Trophoblast cell (in vitro differentiated cells and primary cell): ENCODE data around the gene DRG2.

ENCODE experiments used
- DNase-seq, 2 donors: peaks; one replicate each; pipeline ENCODE4 v3.0.0-alpha.2; 2016
- H2AFZ ChIP-seq: 2 replicates; pipeline ENCODE4 v1.6.1; 2013; ENCODE audit warnings: low read length, moderate library complexity, mild to moderate bottlenecking; ENCODE audit not compliant: insufficient read depth, poor library complexity
- H2AK5ac ChIP-seq: 2 replicates; pipeline ENCODE4 v1.6.1; 2013; ENCODE audit warnings: mild to moderate bottlenecking, low read length
- H2BK120ac ChIP-seq: 2 replicates; pipeline ENCODE4 v1.6.1; 2013; ENCODE audit warnings: low read length, mild to moderate bottlenecking, moderate library complexity; ENCODE audit not compliant: insufficient read depth, poor library complexity
- H2BK12ac ChIP-seq: 2 replicates; pipeline ENCODE4 v1.6.1; 2013; ENCODE audit warnings: mild to moderate bottlenecking, low read length, moderate library complexity
- H2BK5ac ChIP-seq: 2 replicates; pipeline ENCODE4 v1.6.1; 2013; ENCODE audit warnings: low read length, low read depth, moderate library complexity, mild to moderate bottlenecking; ENCODE audit not compliant: poor library complexity
- H3K14ac ChIP-seq: 2 replicates; pipeline ENCODE4 v1.6.1; 2013; ENCODE audit warnings: mild to moderate bottlenecking, low read length
- H3K18ac ChIP-seq: 2 replicates; pipeline ENCODE4 v1.6.1; 2013; ENCODE audit warnings: mild to moderate bottlenecking, low read length
- H3K23ac ChIP-seq: 2 replicates; pipeline ENCODE4 v1.6.1; 2013; ENCODE audit warnings: low read length
- H3K27ac ChIP-seq: 2 replicates; pipeline ENCODE4 v1.5.1; 2013; ENCODE audit warnings: low read depth, mild to moderate bottlenecking, inconsistent platforms, low read length, moderate library complexity
- H3K27me3 ChIP-seq: 2 replicates; pipeline ENCODE4 v1.6.1; 2013; ENCODE audit warnings: inconsistent platforms, mild to moderate bottlenecking, low read length, moderate library complexity; ENCODE audit not compliant: insufficient read depth
- H3K36me3 ChIP-seq, 2 experiments: 1 replicate in 1 of 2; 2 replicates in 1 of 2; pipeline ENCODE4 v1.6.1; 2013; ENCODE audit warnings: low read length in 2 of 2, mild to moderate bottlenecking in 2 of 2, moderate library complexity in 1 of 2; ENCODE audit not compliant: insufficient read depth in 2 of 2, control insufficient read depth in 1 of 2
- H3K4ac ChIP-seq: 2 replicates; pipeline ENCODE4 v1.6.1; 2013; ENCODE audit warnings: low read depth, mild to moderate bottlenecking, low read length, moderate library complexity
- H3K4me1 ChIP-seq, 2 experiments: 1 replicate in 1 of 2; 2 replicates in 1 of 2; pipeline ENCODE4 v1.6.1; 2013; ENCODE audit warnings: low read length in 2 of 2, mild to moderate bottlenecking in 2 of 2, moderate library complexity in 1 of 2; ENCODE audit not compliant: insufficient read depth in 2 of 2, control insufficient read depth in 1 of 2
- H3K4me2 ChIP-seq: 2 replicates; pipeline ENCODE4 v1.6.1; 2013; ENCODE audit warnings: inconsistent platforms, mild to moderate bottlenecking, low read length, moderate library complexity
- H3K4me3 ChIP-seq: 2 replicates; pipeline ENCODE4 v1.5.1; 2013; ENCODE audit warnings: mild to moderate bottlenecking, low read depth, low read length, inconsistent platforms
- H3K79me1 ChIP-seq: one replicate; pipeline ENCODE4 v1.6.1; 2013; ENCODE audit warnings: low read length
- H3K79me2 ChIP-seq: 2 replicates; pipeline ENCODE4 v1.6.1; 2013; ENCODE audit warnings: low read length, mild to moderate bottlenecking; ENCODE audit not compliant: control insufficient read depth, insufficient read depth, poor library complexity
- H3K9ac ChIP-seq: 2 replicates; pipeline ENCODE4 v1.6.1; 2013; ENCODE audit warnings: mild to moderate bottlenecking, low read length
- H3K9me3 ChIP-seq: 2 replicates; pipeline ENCODE4 v1.6.1; 2013; ENCODE audit warnings: low read depth, mild to moderate bottlenecking, control low read depth, inconsistent platforms, low read length; ENCODE audit not compliant: insufficient read depth
- H4K12ac ChIP-seq: 2 replicates; pipeline ENCODE4 v1.6.1; 2013; ENCODE audit warnings: low read depth, mild to moderate bottlenecking, low read length, moderate library complexity
- H4K8ac ChIP-seq: 2 replicates; pipeline ENCODE4 v1.6.1; 2013; ENCODE audit warnings: low read depth, mild to moderate bottlenecking, low read length, moderate library complexity
- H4K91ac ChIP-seq: one replicate; pipeline ENCODE4 v1.6.1; 2013; ENCODE audit warnings: low read depth, mild to moderate bottlenecking, low read length, moderate library complexity
- WGBS: extraction: QIAGEN DNeasy Blood & Tissue Kit; methylation state at CpG from one replicate; pipeline ENCODE4 v1.1.7; 2013; ENCODE audit warnings: missing lambda C conversion rate; ENCODE audit not compliant: insufficient read length, insufficient coverage; ENCODE audit errors: extremely low coverage; 5-methylcytosine and 5-hydroxymethylcytosine counted together

The DRG2 gene

GRCh38 chr17:18066866-18067265 lies 20.9 kb upstream of the DRG2 start:
- Histone ChIP-seq H2BK5ac (no peak overlapping the region), H3K4me3 (no peak overlapping the region), H3K18ac (no peak overlapping the region), H3K4me1 (no peaks in the 10 kb centered on the region), H3K14ac (no peak overlapping the region), H2BK120ac (no peak overlapping the region), H3K4ac (no peak overlapping the region), H3K27me3 (no peaks in the 10 kb centered on the region), H2AK5ac (no peak overlapping the region), H3K4me2 (no peak overlapping the region), H3K23ac (no peak overlapping the region), H2BK12ac (no peak overlapping the region), H3K27ac (no peak overlapping the region), H4K12ac (no peak overlapping the region), H3K36me3 (peaks cover 13 to 18% of the 10 kb centered on the region in 2 experiments), H3K9me3 (no peaks in the 10 kb centered on the region), H3K79me1 (no peaks in the 10 kb centered on the region), H3K9ac (no peak overlapping the region), H2AFZ (no peak overlapping the region), H4K91ac (no peak overlapping the region), H3K79me2 (no peaks in the 10 kb centered on the region), H4K8ac (no peak overlapping the region)
- no CpG with 5 or more reads among the region's 4 CpGs for WGBS
- DNase-seq: no peak

GRCh38 chr17:18069101-18069500 lies 18.6 kb upstream of the DRG2 start:
- H3K4me2 ChIP-seq: no peak overlapping the region
- H2AK5ac ChIP-seq: no peak overlapping the region
- H3K36me3 ChIP-seq: peaks cover 9 to 15% of the 10 kb centered on the region in 2 experiments
- no peak overlapping the region for H3K14ac ChIP-seq
- H3K9ac ChIP-seq: no peak overlapping the region
- DNase-seq: no peak
- H3K79me2 ChIP-seq: no peaks in the 10 kb centered on the region
- no peaks in the 10 kb centered on the region for H3K79me1 ChIP-seq
- no peak overlapping the region for H3K23ac ChIP-seq
- H3K4me3 ChIP-seq: no peak overlapping the region
- H3K27ac ChIP-seq: no peak overlapping the region
- no peaks in the 10 kb centered on the region for H3K4me1 ChIP-seq
- no peak overlapping the region for H2BK120ac ChIP-seq
- H2BK5ac ChIP-seq: no peak overlapping the region
- no CpG with 5 or more reads among the region's 2 CpGs for WGBS
- H4K91ac ChIP-seq: no peak overlapping the region
- no peak overlapping the region for H4K8ac ChIP-seq
- no peak overlapping the region for H2AFZ ChIP-seq
- no peak overlapping the region for H2BK12ac ChIP-seq
- no peaks in the 10 kb centered on the region for H3K27me3 ChIP-seq
- H3K18ac ChIP-seq: no peak overlapping the region
- no peaks in the 10 kb centered on the region for H3K9me3 ChIP-seq
- no peak overlapping the region for H4K12ac ChIP-seq
- H3K4ac ChIP-seq: no peak overlapping the region

GRCh38 chr17:18070861-18071340 lies 16.8 kb upstream of the DRG2 start:
- Histone ChIP-seq H3K4me2 (no peak overlapping the region), H3K27ac (no peak overlapping the region), H2BK120ac (no peak overlapping the region), H3K36me3 (peaks cover 3 to 6% of the 10 kb centered on the region in 2 experiments), H3K27me3 (no peaks in the 10 kb centered on the region), H4K91ac (no peak overlapping the region), H4K12ac (no peak overlapping the region), H3K23ac (no peak overlapping the region), H2BK12ac (no peak overlapping the region), H3K79me2 (no peaks in the 10 kb centered on the region), H3K14ac (no peak overlapping the region), H2BK5ac (no peak overlapping the region), H3K4me3 (no peak overlapping the region), H2AK5ac (no peak overlapping the region), H3K18ac (no peak overlapping the region), H3K79me1 (no peaks in the 10 kb centered on the region), H4K8ac (no peak overlapping the region), H3K9ac (no peak overlapping the region), H3K4me1 (no peaks in the 10 kb centered on the region), H2AFZ (no peak overlapping the region), H3K9me3 (no peaks in the 10 kb centered on the region), H3K4ac (no peak overlapping the region)
- no CpG with 5 or more reads among the region's 8 CpGs for WGBS
- DNase-seq: no peak

- no peak overlapping the region for H4K8ac ChIP-seq
- H3K18ac ChIP-seq: no peak overlapping the region
- no peaks in the 10 kb centered on the region for H3K9me3 ChIP-seq
- H3K79me2 ChIP-seq: no peaks in the 10 kb centered on the region
- H2BK12ac ChIP-seq: no peak overlapping the region
- H3K79me1 ChIP-seq: no peaks in the 10 kb centered on the region
- H3K4me1 ChIP-seq: no peaks in the 10 kb centered on the region
- H3K27me3 ChIP-seq: no peaks in the 10 kb centered on the region
- peaks cover 3% of the 10 kb centered on the region in 2 experiments for H3K36me3 ChIP-seq
- H3K4me3 ChIP-seq: no peak overlapping the region
- no peak overlapping the region for H2BK120ac ChIP-seq
- no peak overlapping the region for H3K27ac ChIP-seq
- no peak overlapping the region for H2BK5ac ChIP-seq
- no peak overlapping the region for H3K4ac ChIP-seq
- no peak overlapping the region for H3K14ac ChIP-seq
- H4K91ac ChIP-seq: no peak overlapping the region
- no peak overlapping the region for H3K23ac ChIP-seq
- no peak overlapping the region for H2AFZ ChIP-seq
- no peak overlapping the region for H3K9ac ChIP-seq
- H2AK5ac ChIP-seq: no peak overlapping the region
- H4K12ac ChIP-seq: no peak overlapping the region
- no peak overlapping the region for H3K4me2 ChIP-seq
- DNase-seq: no peak
Observed at GRCh38 chr17:18071751-18072150, 16.0 kb upstream of the DRG2 start.
